Heart left ventricle (tissue), 13 donors: ENCODE results near the gene DNM1L.

Experiments used
- POLR2A ChIP-seq, 2 donors: fragments of 450-650 bp; IDR thresholded peaks; one replicate each; pipeline ENCODE4 v1.6.1; 2017; ENCODE audit warnings: antibody characterized with exemption in 2 of 2, mild to moderate bottlenecking in 2 of 2, moderate library complexity in 2 of 2
- TF ChIP-seq, protein P1 (sequence below), 12 donors: fragments of 200-600 bp; sonication (generic) in 4 of 12; IDR thresholded peaks; one replicate each; pipeline versions ENCODE4 v1.5.0 to v1.8.0; 2018 to 2022; ENCODE audit warnings: antibody characterized with exemption in 12 of 12, mild to moderate bottlenecking in 5 of 12
- donor health status: ischemic (EF 13 %, LVEDD 7.1; RV severe dilation, severe dysfunction).
- donor health status: DM: no; HTN: yes; CAD: no.
- donor health status: DM: no; HTN: no; CAD: no.
- donor health status: ischemic (EF 25% LVEDD 6.9; RV normal size, moderate dysfunction).
- donor health status: ischemic (EF 25% LVEDD 5.7; RV mildly dilated, moderate dysfunction).
- donor health status: ischemic (EF 35%, LVEDD 5.7; RV mildly dilated, moderate dysfunction).
- donor health status: nonischemic (EF 11% LVEDD 7.7; RV severe dilation, severe dysfunction).
- donor health status: DM: yes; HTN: yes; CAD: no.
- donor health status: PGD.
- donor health status: ischemic (EF 29% LVEDD 5.4; RV normal size, mild dysfunction).
- donor health status: nonischemic (EF 23%, LVEDD 6.1; RV moderate dilation, normal function).

DNA sequence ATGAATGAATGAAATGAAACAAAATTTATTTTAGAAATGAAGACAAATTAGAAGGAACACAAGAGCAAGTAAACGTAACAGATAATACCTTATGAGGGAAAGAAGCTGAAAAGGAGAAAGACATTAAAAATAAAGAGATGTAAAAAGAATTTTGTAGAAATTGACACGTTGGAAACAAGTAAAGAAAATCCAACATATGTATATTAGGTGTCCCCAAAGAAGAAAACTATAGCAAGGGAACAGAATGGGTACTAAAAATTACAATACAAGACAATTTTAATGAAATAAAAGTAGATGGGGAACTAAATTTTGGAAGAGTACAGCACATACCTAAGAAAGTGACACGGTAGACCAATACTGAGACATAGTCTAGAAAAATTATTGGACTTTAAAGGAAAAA lies 16.7 kb downstream of the DNM1L start:
- TF ChIP-seq, protein P1, sequence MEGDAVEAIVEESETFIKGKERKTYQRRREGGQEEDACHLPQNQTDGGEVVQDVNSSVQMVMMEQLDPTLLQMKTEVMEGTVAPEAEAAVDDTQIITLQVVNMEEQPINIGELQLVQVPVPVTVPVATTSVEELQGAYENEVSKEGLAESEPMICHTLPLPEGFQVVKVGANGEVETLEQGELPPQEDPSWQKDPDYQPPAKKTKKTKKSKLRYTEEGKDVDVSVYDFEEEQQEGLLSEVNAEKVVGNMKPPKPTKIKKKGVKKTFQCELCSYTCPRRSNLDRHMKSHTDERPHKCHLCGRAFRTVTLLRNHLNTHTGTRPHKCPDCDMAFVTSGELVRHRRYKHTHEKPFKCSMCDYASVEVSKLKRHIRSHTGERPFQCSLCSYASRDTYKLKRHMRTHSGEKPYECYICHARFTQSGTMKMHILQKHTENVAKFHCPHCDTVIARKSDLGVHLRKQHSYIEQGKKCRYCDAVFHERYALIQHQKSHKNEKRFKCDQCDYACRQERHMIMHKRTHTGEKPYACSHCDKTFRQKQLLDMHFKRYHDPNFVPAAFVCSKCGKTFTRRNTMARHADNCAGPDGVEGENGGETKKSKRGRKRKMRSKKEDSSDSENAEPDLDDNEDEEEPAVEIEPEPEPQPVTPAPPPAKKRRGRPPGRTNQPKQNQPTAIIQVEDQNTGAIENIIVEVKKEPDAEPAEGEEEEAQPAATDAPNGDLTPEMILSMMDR (IDR thresholded peaks at IDR 0.05) = no peak
- TF ChIP-seq POLR2A (IDR thresholded peaks at IDR 0.05) = no peak
